Stimulated activated CD4-positive, alpha-beta T cell treated with anti-CD3 and anti-CD28 coated beads, TNF-alpha, amount 100 ng/mL, for 48 hours (primary cell): ENCODE measurements around the gene SEC14L5.
"Not testable (repeated sequence)": the region's sequence is repeated elsewhere in the genome, so short reads cannot be mapped to it uniquely, and the experiment has no call there.

Experiments
- DNase-seq, 3 donors: peaks; one replicate each; pipeline ENCODE4 v3.0.0-alpha.2; 2020; ENCODE audit warnings: low read depth in 3 of 3

SEC14L5 gene

DNA sequence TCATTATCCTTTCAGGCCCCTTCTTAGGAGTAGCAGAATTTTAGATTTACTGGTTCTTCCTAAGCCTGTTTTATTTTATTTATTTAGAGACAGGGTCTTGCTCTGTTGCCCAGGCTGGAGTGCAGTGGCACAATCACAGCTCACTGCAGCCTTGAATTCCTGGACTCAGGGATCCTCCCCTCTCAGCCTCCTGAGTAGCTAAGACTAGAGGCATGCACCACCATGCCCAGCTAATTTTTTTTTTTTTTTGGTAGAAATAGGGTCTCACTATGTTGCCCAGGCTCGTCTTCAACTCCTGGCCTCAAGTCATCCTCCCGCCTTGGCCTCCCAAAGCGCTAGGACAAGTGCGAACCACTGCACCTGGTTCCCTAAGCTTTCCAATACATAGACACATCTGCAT lies 28.5 kb upstream of the SEC14L5 start:
- DNase-seq: not testable (repeated sequence)

GRCh38 chr16:4931381-4931780 lies 26.7 kb upstream of the SEC14L5 start:
- no peak for DNase-seq

DNA sequence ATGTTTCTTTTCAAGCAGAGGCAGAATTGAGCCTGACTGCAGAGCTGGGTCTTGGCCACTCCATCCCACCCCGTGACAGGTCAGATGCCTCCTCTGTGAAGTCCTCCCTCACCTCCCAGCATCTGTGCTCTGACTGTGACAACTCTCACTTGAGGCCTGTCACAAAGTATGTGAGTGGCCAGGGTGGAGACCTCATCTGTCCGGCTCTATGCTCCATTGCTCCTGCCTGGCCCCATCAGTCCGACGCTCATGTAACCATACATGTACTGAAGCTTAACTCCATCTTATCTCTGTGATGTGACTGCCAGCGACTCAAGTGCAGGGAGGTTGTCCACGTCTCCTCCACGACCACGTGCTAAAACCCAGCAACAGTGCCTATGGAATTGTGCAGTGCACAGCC lies 24.7 kb upstream of the SEC14L5 start:
- DNase-seq: no peak

GRCh38 chr16:4933871-4934395 lies 24.2 kb upstream of the SEC14L5 start:
- no peak for DNase-seq

GRCh38 chr16:4934591-4934990 lies 23.5 kb upstream of the SEC14L5 start:
- DNase-seq: no peak

- DNase-seq: no peak
Measured at GRCh38 chr16:4935241-4935855, 22.8 kb upstream of the SEC14L5 start.

- no peak for DNase-seq
Measured at GRCh38 chr16:4936181-4936990, 21.7 kb upstream of the SEC14L5 start.

GRCh38 chr16:4936991-4937781 lies 20.9 kb upstream of the SEC14L5 start, which contains the start of gene PPL:
Gene PPL, minus strand, starts transcription at chr16:4937148. Its CDS starts 103 bp downstream, at chr16:4937045.
- no peak for DNase-seq

DNA sequence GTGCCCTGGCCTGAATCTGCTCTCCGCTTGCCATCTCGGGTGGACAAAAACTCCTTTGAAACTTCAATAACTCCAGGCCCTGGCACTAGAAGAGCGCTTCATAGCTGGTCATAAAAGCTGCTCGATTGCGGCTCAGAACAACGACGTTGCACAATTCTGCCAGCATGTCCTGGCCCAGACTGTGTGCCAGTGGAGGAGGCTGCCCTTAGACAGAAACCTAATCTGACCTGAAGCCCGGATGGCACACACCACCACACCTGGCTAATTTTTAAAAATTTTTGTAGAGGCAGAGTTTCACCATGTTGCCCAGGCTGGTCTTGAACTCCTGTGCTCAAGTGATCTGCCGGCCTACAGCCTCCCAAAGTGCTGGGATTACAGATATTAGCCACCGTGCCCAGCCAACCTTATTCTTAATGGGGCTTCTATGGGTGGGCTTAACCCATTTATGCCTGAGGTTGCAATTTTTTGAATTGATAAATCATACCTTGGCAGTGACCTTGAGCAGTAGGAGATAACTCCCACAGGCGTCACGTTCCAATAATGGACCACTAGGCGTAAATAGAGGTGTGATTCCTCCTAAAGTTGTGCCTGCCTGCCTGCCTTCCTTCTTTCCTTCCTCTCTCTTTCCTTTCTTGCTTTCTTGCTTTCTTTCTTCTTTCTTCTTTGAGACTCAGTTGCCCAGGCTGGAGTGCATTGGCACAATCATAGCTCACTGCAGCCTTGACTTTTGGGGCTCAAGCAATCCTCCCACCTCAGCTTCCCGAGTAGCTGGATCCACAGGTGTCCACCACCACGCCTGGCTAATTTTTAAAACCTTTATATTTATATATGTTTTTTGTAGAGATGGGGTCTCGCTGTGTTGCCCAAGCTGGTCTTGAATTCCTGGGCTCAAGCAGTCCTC lies 20.1 kb upstream of the SEC14L5 start:
- DNase-seq: no peak

- DNase-seq: no peak
Measured at GRCh38 chr16:4938683-4939030, 19.5 kb upstream of the SEC14L5 start.

DNA sequence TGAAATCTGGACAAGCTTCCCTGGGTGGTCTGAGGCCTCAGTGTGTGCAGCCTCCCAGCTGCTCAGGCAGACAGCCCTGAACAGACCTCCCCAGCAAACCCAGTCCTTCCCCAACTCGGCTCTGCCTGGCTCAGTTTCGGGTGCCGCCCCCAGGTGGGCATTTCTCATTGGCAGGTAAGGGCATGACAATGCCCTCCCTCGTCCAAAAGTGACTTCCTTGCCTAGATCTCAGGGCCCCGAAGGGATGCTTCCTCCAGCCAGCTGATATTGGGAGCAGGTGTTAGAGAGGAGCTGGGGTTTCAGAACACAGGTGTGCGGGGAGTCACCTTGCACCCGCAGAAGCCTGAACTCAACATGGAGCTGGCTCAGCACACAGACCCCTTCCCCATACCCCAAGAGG lies 17.4 kb upstream of the SEC14L5 start:
- DNase-seq: no peak

- DNase-seq: no peak
Measured at GRCh38 chr16:4942481-4942880, 15.6 kb upstream of the SEC14L5 start.

DNA sequence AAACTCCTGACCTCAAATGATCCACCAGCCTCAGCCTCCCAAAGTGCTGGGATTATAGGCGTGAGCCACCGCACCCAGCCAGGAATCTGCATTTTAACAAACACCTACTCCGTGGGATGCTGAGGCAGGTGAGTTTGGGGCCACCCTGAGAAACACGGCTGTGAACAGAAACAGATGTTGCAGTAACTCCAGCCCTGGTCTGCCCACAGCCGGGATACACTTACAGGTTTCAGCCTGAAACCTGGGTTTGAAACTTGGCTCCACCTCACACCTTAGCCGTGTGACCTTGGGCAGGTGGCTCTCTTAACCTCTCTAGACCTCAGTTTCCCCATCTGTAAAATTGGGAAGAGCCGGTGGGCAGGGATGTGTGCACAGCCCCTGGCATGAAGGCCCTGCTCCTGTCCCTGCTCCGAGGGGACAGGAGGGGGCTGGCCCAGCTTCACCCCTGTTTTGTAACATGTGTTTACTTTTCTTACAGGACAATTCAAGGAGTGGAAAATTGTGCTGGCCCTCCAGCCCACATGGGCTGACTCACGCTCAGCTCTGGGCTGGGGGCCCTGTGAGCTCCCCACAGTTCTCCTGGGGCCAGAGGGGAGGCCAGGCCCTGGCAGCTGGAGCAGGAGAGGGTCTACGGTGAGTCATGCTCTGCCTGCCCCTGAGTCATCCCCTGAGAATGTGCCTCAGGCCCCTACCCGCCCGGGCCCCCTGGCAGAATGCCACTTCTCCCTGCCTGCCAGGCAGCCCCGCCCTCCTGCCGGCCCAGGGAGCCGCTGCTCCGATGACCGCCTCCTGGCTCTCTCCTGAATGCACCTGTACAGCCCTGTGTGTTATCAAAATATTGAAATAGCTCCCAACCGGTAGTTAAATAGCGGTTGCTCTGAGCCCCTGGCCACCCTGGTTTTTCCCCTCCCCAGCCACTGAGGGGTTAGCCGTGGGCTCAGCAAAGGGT lies 13.5 kb upstream of the SEC14L5 start:
- no peak for DNase-seq

DNA sequence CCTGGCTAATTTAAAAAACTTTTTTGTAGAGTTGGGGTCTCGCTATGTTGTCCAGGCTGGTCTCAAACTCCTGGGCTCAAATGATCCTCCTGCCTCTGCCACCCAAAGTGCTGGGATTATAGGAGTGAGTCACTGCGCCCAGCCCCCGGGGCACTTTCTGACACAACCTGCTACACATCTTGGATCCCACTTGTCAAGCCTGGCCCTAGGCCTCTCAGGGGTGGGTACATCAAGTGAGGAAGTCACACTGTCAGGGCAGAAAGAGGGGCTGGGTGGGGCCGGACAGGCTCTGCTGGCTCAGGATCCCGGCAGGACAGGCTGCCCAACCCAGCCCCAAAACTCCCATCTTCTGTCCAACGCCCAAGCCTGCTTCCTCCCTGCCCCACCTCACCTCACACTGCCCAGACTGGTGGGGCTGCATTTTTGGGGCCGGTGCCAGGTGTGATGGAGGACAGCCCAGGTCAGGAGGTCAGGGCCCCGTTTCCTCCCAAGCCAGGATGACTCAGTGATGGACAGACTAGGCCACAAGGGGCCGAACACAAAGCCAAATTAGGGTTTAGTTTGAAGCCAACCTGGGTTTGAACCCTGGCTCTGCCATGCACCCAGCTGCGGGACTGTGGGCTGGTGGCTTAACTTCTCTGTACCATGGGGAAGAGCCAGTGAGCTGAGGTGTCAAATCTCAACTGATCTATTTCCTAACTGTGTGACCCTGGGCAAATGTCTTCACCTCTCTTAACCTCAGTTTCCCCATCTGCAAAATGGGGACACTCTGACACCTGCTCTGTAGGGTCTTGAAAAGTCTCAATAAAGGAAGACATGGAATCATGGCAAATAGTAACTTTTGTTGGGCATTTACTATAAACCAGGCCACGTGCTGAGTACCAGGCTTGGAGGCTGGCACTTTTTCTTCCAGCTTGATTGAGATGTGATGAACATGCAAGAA lies 12.3 kb upstream of the SEC14L5 start:
- DNase-seq: no peak

DNA sequence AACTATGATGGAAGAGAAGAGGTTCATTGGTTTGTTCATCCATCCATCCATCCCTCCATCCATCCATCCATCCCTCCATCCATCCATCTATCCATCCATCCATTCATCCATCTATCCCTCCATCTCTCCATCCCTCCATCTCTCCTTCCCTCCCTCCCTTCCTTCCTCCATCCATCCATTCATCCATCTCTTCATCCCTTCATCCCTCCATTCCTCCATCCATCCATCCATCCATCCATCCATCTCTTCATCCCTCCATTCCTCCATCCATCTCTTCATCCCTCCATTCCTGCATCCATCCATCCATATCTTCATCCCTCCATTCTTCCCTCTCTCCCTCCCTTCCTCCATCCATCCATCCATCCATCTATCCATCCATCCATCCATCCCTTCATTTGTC lies 11.2 kb upstream of the SEC14L5 start:
- no peak for DNase-seq

- DNase-seq: no peak
Measured at GRCh38 chr16:4947722-4948503, 10.2 kb upstream of the SEC14L5 start.

GRCh38 chr16:4948903-4949766 lies 9.0 kb upstream of the SEC14L5 start:
- DNase-seq: no peak
